OCI-LY3 (cell line): ENCODE results near the gene GPRASP2.

Source experiments
- EZH2phosphoT487 ChIP-seq: fragments of 200-600 bp; shearing (Covaris generic); IDR thresholded peaks from 2 replicates; pipeline ENCODE4 v1.6.1; 2018; ENCODE audit warnings: antibody characterized with exemption, mixed run types, low read depth
- TF ChIP-seq, protein P1 (sequence below): fragments of 200-600, 300-600 bp; sonication (generic); IDR thresholded peaks from 2 replicates; pipeline ENCODE4 v1.5.1; 2014; ENCODE audit warnings: antibody characterized with exemption, low read length, low read depth

DNA sequence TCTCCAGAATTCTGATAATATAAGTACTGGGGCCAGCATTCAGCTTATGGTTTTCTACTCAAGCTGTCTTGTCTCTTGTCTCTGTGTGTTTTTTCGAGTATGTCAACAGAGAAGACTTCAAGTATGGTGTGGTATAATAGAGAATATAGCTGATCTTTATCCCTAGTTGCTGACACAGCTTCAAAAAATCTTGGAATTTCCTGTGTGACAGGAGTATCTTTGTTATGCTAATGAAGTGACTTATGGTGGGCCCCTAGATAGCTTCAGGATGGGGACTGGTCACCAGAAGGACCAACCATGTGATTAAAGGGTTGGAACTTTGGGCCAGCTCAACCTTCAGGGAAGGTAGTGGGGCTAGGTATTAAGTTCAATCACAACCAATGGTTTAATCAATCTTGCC lies 11.2 kb downstream of the GPRASP2 start:
- TF ChIP-seq, protein P1, sequence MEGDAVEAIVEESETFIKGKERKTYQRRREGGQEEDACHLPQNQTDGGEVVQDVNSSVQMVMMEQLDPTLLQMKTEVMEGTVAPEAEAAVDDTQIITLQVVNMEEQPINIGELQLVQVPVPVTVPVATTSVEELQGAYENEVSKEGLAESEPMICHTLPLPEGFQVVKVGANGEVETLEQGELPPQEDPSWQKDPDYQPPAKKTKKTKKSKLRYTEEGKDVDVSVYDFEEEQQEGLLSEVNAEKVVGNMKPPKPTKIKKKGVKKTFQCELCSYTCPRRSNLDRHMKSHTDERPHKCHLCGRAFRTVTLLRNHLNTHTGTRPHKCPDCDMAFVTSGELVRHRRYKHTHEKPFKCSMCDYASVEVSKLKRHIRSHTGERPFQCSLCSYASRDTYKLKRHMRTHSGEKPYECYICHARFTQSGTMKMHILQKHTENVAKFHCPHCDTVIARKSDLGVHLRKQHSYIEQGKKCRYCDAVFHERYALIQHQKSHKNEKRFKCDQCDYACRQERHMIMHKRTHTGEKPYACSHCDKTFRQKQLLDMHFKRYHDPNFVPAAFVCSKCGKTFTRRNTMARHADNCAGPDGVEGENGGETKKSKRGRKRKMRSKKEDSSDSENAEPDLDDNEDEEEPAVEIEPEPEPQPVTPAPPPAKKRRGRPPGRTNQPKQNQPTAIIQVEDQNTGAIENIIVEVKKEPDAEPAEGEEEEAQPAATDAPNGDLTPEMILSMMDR = no peak
- no peak for TF ChIP-seq EZH2phosphoT487
